Measurements from ENCODE around the gene FCER1G.
"Not testable (repeated sequence)": the region's sequence is repeated elsewhere in the genome, so short reads cannot be mapped to it uniquely, and the experiment has no call there.

The FCER1G gene

DNA sequence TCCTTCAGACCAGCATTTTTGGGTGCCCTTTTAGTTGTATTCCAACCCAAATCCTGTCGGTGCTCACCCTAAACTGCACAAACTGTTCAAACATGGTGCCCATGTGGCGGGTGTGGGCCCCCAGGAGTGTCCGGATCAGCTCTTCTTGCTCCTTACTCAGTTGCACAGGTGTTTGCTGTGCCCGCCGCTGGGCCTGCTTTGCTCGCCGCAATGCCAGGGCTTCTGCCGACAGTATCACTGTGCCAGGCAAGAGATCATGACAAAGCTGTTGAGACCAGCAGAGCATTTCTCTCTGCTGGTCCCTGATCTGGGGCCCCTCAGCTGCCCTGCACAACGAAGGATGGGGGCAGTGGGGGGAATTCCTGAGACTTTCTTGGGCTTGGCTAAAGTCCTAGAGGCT, 18.0 kb downstream of the FCER1G start:
- DNase-seq (ENCODE audit: low spot score), result no peak

GRCh38 chr1:161235957-161236775, 21.1 kb downstream of the FCER1G start:
- no peak for DNase-seq (ENCODE audit: low spot score)

GRCh38 chr1:161238039-161238473, 23.0 kb downstream of the FCER1G start, which contains the start of gene NR1I3:
Gene NR1I3 (minus strand): TSS chr1:161238203. CDS start chr1:161236565, 1,638 bp downstream.
- DNase-seq (ENCODE audit: low spot score), result no peak

DNA sequence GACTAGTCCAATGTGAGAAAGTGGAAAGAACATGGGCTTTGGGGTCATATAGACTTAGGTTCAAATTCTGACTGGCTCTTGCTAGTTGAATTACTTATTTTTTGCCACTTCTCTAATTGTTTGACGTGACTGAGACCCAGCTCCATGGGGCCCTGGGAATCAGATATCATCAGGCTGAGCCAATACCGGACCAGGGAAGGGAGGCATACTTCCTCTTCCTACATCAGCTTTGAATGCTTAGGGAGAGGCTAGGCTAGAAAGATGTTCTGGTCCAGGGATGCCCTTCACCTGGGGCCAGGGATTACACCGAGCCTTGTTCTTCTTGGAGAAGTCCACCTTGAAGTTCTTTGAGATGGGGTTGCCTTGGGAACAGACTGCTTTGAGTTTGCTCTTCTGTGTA, 26.6 kb downstream of the FCER1G start:
- DNase-seq (ENCODE audit: low spot score), result no peak

- DNase-seq (ENCODE audit: low spot score), result no peak
These were observed 27.2 kb downstream of the FCER1G start for GRCh38 chr1:161242313-161242712.

GRCh38 chr1:161244888-161245287, 29.8 kb downstream of the FCER1G start:
- no peak for DNase-seq (ENCODE audit: low spot score)

DNA sequence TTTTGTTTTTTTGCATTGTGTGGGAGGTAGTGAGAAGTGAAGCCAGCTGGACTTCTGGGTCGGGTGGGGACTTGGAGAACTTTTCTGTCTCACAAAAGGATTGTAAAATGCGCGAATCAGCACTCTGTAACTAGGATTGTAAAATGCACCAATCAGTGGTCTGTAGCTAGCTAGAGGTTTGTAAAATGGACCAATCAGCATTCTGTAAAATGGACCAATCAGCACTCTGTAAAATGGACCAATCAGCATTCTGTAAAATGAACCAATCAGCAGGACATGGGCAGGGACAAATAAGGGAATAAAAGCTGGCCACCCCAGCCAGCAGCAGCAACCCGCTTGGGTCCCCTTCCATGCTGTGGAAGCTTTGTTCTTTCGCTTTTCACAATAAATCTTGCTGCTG, 35.0 kb downstream of the FCER1G start:
- not testable (repeated sequence) for DNase-seq (ENCODE audit: low spot score)

DNA sequence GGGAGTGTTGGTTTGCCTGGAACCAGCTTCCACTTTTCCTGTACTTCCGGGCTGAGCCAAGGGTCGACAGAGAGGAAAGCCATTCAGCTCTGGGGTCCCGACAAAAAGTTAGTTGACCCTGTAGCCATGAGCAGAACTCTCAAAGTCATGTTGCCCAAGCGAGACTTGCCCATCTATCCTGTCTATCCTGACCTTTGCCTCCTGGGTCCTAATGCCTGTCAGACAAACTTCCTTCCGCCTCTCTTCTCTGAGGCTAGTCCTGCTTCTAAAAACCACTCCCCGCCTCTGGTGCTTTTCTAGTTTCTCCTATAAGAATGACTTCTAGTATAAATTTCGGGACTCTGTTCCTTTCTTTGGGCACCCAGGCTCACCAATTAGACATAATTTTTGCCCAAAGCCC, 35.7 kb downstream of the FCER1G start:
- DNase-seq (ENCODE audit: low spot score), result no peak

DNA sequence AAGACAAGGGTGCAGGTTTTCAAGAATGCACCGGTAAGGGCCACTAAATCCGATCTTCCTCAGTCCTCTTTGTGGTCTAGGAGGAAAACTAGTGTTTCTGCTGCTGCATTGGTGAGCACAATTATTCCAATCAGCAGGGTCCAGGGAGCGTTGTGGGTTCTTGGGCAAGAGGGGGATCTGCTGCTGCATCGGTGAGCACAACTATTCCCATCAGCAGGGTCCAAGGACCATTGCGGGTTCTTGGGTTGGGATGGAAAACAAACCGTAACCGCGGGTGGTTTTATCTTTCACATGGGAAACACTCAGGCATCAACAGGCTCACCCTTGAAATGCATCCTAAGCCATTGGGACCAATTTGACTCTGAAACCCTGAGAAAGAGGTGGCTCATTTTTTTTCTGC, 36.5 kb downstream of the FCER1G start:
- DNase-seq (ENCODE audit: low spot score), result no peak

GRCh38 chr1:161255302-161255701, 40.2 kb downstream of the FCER1G start:
- DNase-seq (ENCODE audit: low spot score), result not testable (repeated sequence)

DNA sequence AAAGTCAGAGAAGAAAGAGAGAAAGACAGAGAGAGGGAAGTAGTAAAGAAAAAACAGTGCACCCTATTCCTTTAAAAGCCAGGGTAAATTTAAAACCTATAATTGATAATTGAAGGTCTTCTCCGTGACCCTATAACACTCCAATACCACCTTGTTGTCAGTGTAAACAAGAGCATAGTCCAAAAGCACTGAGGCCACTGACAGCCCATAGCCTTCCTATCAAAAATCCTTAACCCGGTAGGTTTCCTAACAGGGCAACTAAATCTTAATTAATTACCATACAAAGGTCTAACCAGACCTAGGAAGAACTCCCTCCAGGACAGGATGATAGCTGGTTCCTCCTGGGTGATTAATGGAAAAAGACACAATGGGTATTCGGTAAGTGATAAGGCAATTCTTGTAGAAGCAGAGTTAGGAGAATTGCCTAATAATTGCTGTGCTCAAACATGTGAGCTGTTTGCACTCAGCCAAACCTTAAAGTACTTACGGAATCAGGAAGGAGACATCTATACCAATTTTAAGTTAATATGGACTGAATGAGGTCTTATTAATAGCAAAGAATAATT, 40.9 kb downstream of the FCER1G start:
- DNase-seq (ENCODE audit: low spot score), result not testable (repeated sequence)

GRCh38 chr1:161257109-161257508, 42.0 kb downstream of the FCER1G start:
- not testable (repeated sequence) for DNase-seq (ENCODE audit: low spot score)

- no peak for DNase-seq (ENCODE audit: low spot score)
These were observed 43.6 kb downstream of the FCER1G start, which contains the start of gene PCP4L1 for GRCh38 chr1:161258439-161259344. Gene PCP4L1 (plus strand): TSS chr1:161258745. CDS start chr1:161258975, 230 bp downstream.

DNA sequence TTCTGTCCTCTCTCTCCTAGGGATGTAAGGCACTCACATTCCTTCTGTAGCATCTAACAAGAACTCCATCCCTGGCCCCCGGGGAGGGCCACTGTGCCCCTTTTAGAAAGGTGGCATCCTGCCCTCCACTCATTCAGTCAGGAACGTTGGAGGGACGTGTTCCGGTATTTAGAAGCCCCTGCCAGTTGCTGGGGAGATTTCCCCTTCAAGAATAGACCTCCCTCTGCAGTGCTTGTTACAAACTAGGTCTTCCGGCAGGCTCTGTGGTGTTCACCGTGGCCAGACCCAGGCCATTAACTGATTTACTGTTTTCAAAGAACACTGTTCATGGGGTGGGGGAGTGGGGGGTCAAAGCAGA, 44.2 kb downstream of the FCER1G start:
- DNase-seq (ENCODE audit: low spot score), result no peak

DNA sequence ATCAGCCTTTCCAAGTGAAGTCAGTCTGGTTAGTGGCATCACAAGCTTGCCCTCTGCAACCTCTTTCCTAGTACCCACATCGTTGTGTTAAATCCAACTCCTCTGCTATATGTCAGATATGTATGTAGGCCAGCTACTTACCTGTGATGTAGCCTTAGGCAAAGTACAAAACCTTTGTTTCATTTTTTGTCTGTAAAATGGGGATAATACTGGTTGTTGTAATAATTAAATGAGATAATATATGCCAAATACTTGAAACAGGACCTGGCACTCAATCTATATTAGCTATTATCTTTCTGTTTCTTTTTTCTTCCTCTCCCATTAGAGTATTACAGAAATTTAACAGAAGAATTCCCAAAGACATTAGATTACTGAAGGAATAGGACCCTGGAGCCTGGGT, 44.7 kb downstream of the FCER1G start:
- no peak for DNase-seq (ENCODE audit: low spot score)

- DNase-seq (ENCODE audit: low spot score), result no peak
These were observed 45.5 kb downstream of the FCER1G start for GRCh38 chr1:161260376-161261260.

DNA sequence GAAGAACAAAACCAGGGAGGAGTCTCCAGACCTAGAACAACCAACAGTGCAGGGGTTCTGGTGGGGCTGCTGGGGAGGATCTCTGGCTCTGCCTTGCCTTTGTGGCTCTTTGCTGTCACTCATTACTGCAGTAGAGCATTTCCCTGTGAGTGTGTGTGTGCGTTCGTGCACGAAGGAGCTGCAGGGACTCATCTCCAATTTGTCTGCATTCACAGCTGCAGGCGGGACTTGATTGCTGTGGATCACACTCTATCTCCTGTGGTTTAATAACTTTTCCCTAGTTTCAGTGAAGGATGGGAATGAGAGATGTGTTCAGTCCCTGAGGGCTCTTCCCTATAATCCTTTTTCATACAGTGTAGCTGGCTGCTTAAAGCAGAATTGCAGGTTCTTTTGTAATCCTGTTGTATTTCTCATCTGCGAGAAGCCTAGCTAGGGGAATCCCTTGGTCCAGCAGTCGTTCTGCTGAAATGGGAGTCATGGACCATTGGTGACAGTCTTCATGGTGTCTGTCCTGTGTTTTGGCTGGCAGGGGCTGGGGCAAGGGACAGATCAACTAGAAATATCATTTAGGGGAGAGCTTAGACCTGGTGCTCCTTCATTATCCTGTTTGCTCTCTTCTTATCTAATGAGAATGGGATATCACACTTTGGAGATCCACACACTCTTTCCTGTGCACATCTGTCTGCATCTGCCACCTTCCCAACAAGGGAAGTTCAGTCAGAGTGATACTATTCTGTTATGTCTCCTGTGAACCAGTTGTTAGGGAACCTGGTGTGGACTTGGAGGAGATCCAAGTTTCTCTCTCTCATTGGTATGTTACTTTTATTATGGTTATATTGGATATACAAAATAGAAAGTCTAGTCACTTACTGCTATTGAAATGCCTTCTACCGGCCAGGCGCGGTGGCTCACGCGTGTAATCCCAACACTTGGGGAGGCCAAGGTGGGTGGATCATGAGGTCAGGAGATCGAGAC, 46.5 kb downstream of the FCER1G start:
- DNase-seq (ENCODE audit: low spot score), result no peak

DNA sequence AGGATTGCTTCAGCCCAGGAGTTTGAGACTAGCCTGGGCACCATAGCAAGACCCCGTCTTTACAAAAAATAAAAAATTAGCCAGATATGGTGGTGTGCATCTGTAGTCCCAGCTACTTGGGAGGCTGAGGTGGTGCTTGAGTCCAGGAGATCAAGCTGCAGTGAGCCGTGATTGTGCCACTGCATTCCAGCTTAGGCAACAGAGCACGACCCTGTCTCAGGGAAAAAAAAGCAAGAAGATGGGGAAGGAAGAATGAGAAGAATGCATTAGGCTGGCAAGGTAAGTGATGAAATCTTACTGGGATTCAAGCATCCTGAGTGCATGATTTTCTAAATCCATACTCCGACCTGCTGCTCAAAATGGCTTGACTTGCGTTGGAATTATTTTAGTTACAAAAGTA, 50.2 kb downstream of the FCER1G start:
- no peak for DNase-seq (ENCODE audit: low spot score)

DNA sequence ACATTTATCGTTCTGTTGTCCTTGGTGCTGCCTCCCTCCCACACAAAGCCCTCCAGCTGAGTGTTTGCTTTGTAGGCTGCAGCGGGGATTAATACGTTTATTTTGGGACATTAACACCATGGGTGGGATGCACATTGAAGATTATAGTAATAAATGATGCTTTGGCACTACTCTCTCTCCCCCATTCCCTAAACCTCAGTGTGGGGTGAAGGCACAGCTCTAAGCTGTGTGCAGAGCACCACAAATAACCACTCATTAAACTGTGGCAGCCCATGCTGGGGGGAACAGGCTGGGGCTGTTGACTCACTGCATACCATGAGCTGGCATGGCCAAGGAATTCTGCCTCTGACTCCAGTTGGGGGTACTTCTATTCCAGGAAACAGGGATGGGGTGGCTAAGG, 51.1 kb downstream of the FCER1G start:
- DNase-seq (ENCODE audit: low spot score), result no peak

- no peak for DNase-seq (ENCODE audit: low spot score)
These were observed 51.7 kb downstream of the FCER1G start for GRCh38 chr1:161266836-161267235.
